Posterior vena cava (tissue), 2 donors: Measurements from ENCODE around the gene SEC14L5. TPM values are rescaled to one million over a fixed set of nuclear protein-coding genes. Genes with fewer than 3 reads are reported as not detected.

Source experiments
- total RNA-seq, 2 donors: library from RNA; stranded (reverse); fragmentation: NEBNext Ultra II Directional; extraction: Animal tissue kit (Norgen Biotek cat#: 25700); gene quantifications; one replicate each; pipeline ENCODE4 v1.2.1, GENCODE V29; 2021
- donor health status: DM: yes; HTN: yes; CAD: no.
- donor health status: DM: yes; HTN: yes; CAD: no.

SEC14L5 gene
- total RNA-seq, 2 donors from 2014 or later, result 0.86 to 1.1 TPM

Other genes starting within 250 kb of the SEC14L5 start
- gene ANKS3, start 224.1 kb upstream of the SEC14L5 start, total RNA-seq, result 10 to 100 TPM; 17.0 to 17.8 TPM
- gene DNAAF8, start 223.8 kb upstream of the SEC14L5 start, total RNA-seq, result under 1 TPM; 0.32 to 0.43 TPM
- gene ZNF500, start 191.2 kb upstream of the SEC14L5 start, total RNA-seq, result 1 to 10 TPM; 7.9 TPM
- gene SEPTIN12, start 170.0 kb upstream of the SEC14L5 start, total RNA-seq, result not detected
- gene SMIM22, start 163.0 kb upstream of the SEC14L5 start, total RNA-seq, result not detected
- 10 to 100 TPM; 12.9 to 23.5 TPM for gene ROGDI, start 155.7 kb upstream of the SEC14L5 start, total RNA-seq
- 10 to 100 TPM; 72.2 to 72.3 TPM for gene GLYR1, start 111.0 kb upstream of the SEC14L5 start, total RNA-seq
- gene UBN1, start 110.8 kb upstream of the SEC14L5 start, total RNA-seq, result 10 to 100 TPM; 25.5 to 27.7 TPM
- 10 to 100 TPM; 23.8 to 24.1 TPM for gene PPL, start 21.2 kb upstream of the SEC14L5 start, total RNA-seq
- 1 to 10 TPM; 5.9 to 6.3 TPM for gene NAGPA, start 75.6 kb downstream of the SEC14L5 start, total RNA-seq
- gene C16orf89, start 107.6 kb downstream of the SEC14L5 start, total RNA-seq, result 10 to 100 TPM; 32.3 to 54.2 TPM
- 10 to 100 TPM; 14.7 to 16.4 TPM for gene ALG1, start 113.5 kb downstream of the SEC14L5 start, total RNA-seq
- 1 to 10 TPM; 8.8 to 9.6 TPM for gene EEF2KMT, start 139.5 kb downstream of the SEC14L5 start, total RNA-seq